ENCODE data around the gene PRSS8.

- TF ChIP-seq POLR2AphosphoS5 (IDR thresholded peaks at IDR 0.05; ENCODE audit: low read depth, low read length): no peak
- TF ChIP-seq POLR2A (IDR thresholded peaks at IDR 0.05; ENCODE audit: low read depth, low read length): no peak
- TF ChIP-seq TAF1 (IDR thresholded peaks at IDR 0.05; ENCODE audit: borderline replicate concordance, low read depth, low read length): no peak
Observed at GRCh38 chr16:31088459-31089183, 46.9 kb downstream of the PRSS8 start, which contains the start of gene PRSS53.
